GM23338 (cell line): ENCODE data around the gene CPNE2. TPM values are rescaled to one million over a fixed set of nuclear protein-coding genes. Genes with fewer than 3 reads are reported as not detected.

Experiments used
- ATAC-seq: fragments of 200-7000 bp; cut with Tn5 transposase; 3 replicates; pipeline ENCODE4 v1.9.1; 2020
- DNase-seq: peaks from one replicate; pipeline ENCODE4 v3.0.0-alpha.2; 2015; ENCODE audit warnings: low spot score
- H2AFZ ChIP-seq: fragments of 200-600 bp; sonication (generic); 2 replicates; pipeline ENCODE4 v1.8.0; 2016; ENCODE audit warnings: antibody characterized with exemption, mild to moderate bottlenecking, moderate library complexity
- H3F3A ChIP-seq: fragments of 200-600 bp; sonication (generic); replicated peaks from 2 replicates; pipeline ENCODE4 v1.8.0; 2017; ENCODE audit warnings: antibody characterized with exemption, mixed run types, low read depth
- H3K27ac ChIP-seq: fragments of 200-600 bp; sonication (generic); 2 replicates; pipeline ENCODE4 v1.6.1; 2016; ENCODE audit warnings: low read depth
- H3K27me3 ChIP-seq: fragments of 200-600 bp; sonication (generic); 2 replicates; pipeline ENCODE4 v1.8.0; 2016; ENCODE audit warnings: mild to moderate bottlenecking, mixed run types, moderate library complexity; ENCODE audit not compliant: insufficient read depth
- H3K36me3 ChIP-seq: fragments of 200-600 bp; sonication (generic); 2 replicates; pipeline ENCODE4 v1.8.0; 2016; ENCODE audit warnings: mild to moderate bottlenecking; ENCODE audit not compliant: insufficient read depth
- H3K4me1 ChIP-seq: fragments of 200-600 bp; sonication (generic); 2 replicates; pipeline ENCODE4 v1.8.0; 2016; ENCODE audit warnings: mild to moderate bottlenecking, moderate library complexity; ENCODE audit not compliant: insufficient read depth
- H3K4me2 ChIP-seq: fragments of 200-600 bp; sonication (generic); 2 replicates; pipeline ENCODE4 v1.7.1; 2017; ENCODE audit warnings: mixed run types
- H3K4me3 ChIP-seq: fragments of 200-600 bp; sonication (generic); 2 replicates; pipeline ENCODE4 v1.6.1; 2016; ENCODE audit warnings: mixed run types
- H3K79me2 ChIP-seq: fragments of 200-600 bp; sonication (generic); replicated peaks from 2 replicates; pipeline ENCODE4 v1.8.0; 2017; ENCODE audit warnings: mild to moderate bottlenecking; ENCODE audit not compliant: insufficient read depth
- H3K9me2 ChIP-seq: fragments of 200-600 bp; sonication (generic); 2 replicates; pipeline ENCODE4 v1.8.0; 2017; ENCODE audit not compliant: insufficient read depth
- H4K20me1 ChIP-seq: fragments of 200-600 bp; sonication (generic); replicated peaks from 2 replicates; pipeline ENCODE4 v1.8.0; 2017; ENCODE audit warnings: mild to moderate bottlenecking; ENCODE audit not compliant: insufficient read depth
- H3K27ac Mint-ChIP-seq: 2 replicates; pipeline ENCODE4 v1.8.0; 2020; ENCODE audit warnings: inconsistent platforms, mild to moderate bottlenecking, moderate library complexity, mixed read lengths
- H3K27me3 Mint-ChIP-seq: 3 replicates; pipeline ENCODE4 v1.8.0; 2022; ENCODE audit warnings: low read depth, mild to moderate bottlenecking, moderate library complexity, mixed read lengths, inconsistent platforms; ENCODE audit not compliant: insufficient read depth, poor library complexity
- H3K36me3 Mint-ChIP-seq: 3 replicates; pipeline ENCODE4 v1.8.0; 2021; ENCODE audit warnings: low read depth, mild to moderate bottlenecking, inconsistent platforms, moderate library complexity, mixed read lengths
- H3K4me1 Mint-ChIP-seq: 3 replicates; pipeline ENCODE4 v1.8.0; 2020; ENCODE audit warnings: mild to moderate bottlenecking, inconsistent platforms, mixed read lengths
- H3K4me3 Mint-ChIP-seq: 3 replicates; pipeline ENCODE4 v1.8.0; 2021; ENCODE audit warnings: moderate library complexity, mild to moderate bottlenecking, inconsistent platforms, mixed read lengths
- H3K9me3 Mint-ChIP-seq: 3 replicates; pipeline ENCODE4 v1.8.0; 2020; ENCODE audit warnings: moderate library complexity, mild to moderate bottlenecking, inconsistent platforms, mixed read lengths
- EZH2phosphoT487 ChIP-seq: fragments of 200-600 bp; sonication (generic); IDR thresholded peaks from one replicate; pipeline ENCODE4 v1.8.1; 2018; ENCODE audit warnings: antibody characterized with exemption; ENCODE audit not compliant: unreplicated experiment
- POLR2AphosphoS5 ChIP-seq: IDR thresholded peaks from 2 replicates; pipeline ENCODE4 v1.6.1; 2016; ENCODE audit warnings: antibody characterized with exemption, low read depth
- STAT1 ChIP-seq: IDR thresholded peaks from one replicate; pipeline ENCODE4 v1.6.1; 2016; ENCODE audit warnings: antibody characterized with exemption; ENCODE audit not compliant: unreplicated experiment
- ZNF114 ChIP-seq: fragments of 250-450 bp; sonication (Bioruptor Pico); IDR thresholded peaks from 2 replicates; pipeline ENCODE4 v1.5.0; 2020; ENCODE audit warnings: mild to moderate bottlenecking, moderate library complexity
- ZNF331 ChIP-seq: fragments of 250-450 bp; sonication (Bioruptor Pico); IDR thresholded peaks from 2 replicates; pipeline ENCODE4 v1.5.0; 2020; ENCODE audit warnings: low read depth, mild to moderate bottlenecking, moderate library complexity
- polyA plus RNA-seq: library from polyadenylated mRNA; unstranded; fragments of >200 nt; fragmentation: Nextera tagmentation; extraction: Ambion mirVana; gene quantifications from 2 replicates; pipeline ENCODE4 v1.2.1, GENCODE V29; 2016
- total RNA-seq: library from RNA; depleted of rRNA; stranded (reverse); fragments of >200 nt; shearing (Covaris generic); gene quantifications from 2 replicates; pipeline ENCODE4 v1.2.3, GENCODE V29; 2014
- TF ChIP-seq, protein P1 (sequence below): IDR thresholded peaks from 2 replicates; pipeline ENCODE4 v1.6.1; 2016; ENCODE audit warnings: antibody characterized with exemption
- TF ChIP-seq, protein P2 (sequence below), 2 experiments: fragments of 200-600 bp in 1 of 2; sonication (generic) in 1 of 2; conservative IDR thresholded peaks; 2 replicates each; pipeline versions ENCODE4 v1.5.1 to v1.6.1; 2016 to 2017; ENCODE audit warnings: antibody characterized with exemption in 2 of 2, low read depth in 2 of 2, mild to moderate bottlenecking in 2 of 2, moderate library complexity in 1 of 2
- TF ChIP-seq, protein P3 (sequence below): IDR thresholded peaks from one replicate; pipeline ENCODE4 v1.6.1; 2018; ENCODE audit warnings: antibody characterized with exemption; ENCODE audit not compliant: unreplicated experiment

CPNE2 gene
- total and polyA plus RNA-seq, 2 experiments from 2014 or later = 7.1 to 11.3 TPM

DNA sequence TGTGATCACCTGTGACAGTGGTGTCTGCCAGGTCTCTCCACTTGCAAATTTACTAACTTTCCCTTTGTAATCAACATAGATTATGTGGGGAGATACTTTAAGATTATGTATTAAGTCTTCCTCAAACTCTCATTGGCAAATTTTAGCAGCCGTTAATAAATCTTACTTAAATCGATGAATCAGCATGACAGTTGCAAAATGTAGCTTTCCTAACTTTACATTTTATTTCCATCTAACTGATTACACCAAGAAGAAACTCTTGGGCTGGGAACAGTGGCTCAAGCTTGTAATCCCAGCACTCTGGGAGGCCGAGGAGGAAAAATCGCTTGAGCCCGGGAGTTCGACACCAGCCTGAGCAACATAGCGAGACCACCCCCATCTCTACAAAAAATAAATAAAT, 23.3 kb upstream of the CPNE2 start (continued):
- TF ChIP-seq, protein P1, sequence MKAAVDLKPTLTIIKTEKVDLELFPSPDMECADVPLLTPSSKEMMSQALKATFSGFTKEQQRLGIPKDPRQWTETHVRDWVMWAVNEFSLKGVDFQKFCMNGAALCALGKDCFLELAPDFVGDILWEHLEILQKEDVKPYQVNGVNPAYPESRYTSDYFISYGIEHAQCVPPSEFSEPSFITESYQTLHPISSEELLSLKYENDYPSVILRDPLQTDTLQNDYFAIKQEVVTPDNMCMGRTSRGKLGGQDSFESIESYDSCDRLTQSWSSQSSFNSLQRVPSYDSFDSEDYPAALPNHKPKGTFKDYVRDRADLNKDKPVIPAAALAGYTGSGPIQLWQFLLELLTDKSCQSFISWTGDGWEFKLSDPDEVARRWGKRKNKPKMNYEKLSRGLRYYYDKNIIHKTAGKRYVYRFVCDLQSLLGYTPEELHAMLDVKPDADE = no peak
- TF ChIP-seq POLR2AphosphoS5 (no peak), EZH2phosphoT487 (no peak), ZNF114 (CRISPR knock-in tag) (no peak)
- TF ChIP-seq, protein P2, sequence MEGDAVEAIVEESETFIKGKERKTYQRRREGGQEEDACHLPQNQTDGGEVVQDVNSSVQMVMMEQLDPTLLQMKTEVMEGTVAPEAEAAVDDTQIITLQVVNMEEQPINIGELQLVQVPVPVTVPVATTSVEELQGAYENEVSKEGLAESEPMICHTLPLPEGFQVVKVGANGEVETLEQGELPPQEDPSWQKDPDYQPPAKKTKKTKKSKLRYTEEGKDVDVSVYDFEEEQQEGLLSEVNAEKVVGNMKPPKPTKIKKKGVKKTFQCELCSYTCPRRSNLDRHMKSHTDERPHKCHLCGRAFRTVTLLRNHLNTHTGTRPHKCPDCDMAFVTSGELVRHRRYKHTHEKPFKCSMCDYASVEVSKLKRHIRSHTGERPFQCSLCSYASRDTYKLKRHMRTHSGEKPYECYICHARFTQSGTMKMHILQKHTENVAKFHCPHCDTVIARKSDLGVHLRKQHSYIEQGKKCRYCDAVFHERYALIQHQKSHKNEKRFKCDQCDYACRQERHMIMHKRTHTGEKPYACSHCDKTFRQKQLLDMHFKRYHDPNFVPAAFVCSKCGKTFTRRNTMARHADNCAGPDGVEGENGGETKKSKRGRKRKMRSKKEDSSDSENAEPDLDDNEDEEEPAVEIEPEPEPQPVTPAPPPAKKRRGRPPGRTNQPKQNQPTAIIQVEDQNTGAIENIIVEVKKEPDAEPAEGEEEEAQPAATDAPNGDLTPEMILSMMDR (conservative IDR thresholded peaks at IDR 0.05; ENCODE audit: low read depth in 2 of 2) = no peak

DNA sequence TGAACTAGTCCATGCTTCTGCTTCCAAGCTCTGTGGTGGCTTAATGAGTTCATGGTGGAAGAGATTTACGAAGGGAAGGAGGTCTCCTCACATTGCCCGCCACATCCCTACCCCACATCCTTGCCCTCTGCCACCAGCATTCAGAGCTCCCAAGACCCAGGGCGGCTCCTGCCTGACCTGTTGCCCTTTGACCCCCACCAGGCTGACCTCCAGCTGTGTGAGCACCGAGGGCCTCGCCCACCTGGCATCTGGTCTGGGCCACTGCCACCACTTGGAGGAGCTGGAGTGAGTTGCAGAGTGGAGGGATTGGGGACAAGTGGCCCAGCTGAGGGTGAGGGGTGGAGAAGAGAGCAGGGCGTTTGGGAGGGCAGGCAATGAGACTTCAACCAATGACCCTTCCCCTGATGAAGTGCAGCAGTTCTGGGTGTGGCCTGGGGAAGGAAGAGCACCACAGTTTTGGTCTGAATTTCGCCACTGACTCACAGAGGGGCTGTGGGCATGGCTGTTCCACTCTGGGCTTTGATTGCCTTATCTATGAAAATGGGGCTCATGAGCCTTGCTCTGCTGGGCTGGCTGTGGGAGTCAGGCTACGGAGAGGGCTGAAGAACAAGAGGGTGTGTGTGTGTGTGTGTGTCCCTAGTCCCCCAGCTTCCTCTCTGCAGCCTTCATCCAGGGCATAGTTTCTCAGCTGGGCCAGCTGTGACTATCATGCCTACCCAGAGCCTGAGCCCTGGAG, 22.6 kb upstream of the CPNE2 start:
- ATAC-seq (no peak), DNase-seq (no peak)
- H3K4me2 ChIP-seq = no peak overlapping the region
- H3K27me3 ChIP-seq = no peaks in the 10 kb centered on the region
- no peak overlapping the region for H3K4me3 Mint-ChIP-seq
- no peaks in the 10 kb centered on the region for H3K36me3 Mint-ChIP-seq
- no peak overlapping the region for H3K4me3 ChIP-seq
- H3K4me1 ChIP-seq = no peaks in the 10 kb centered on the region
- TF ChIP-seq, protein P3, sequence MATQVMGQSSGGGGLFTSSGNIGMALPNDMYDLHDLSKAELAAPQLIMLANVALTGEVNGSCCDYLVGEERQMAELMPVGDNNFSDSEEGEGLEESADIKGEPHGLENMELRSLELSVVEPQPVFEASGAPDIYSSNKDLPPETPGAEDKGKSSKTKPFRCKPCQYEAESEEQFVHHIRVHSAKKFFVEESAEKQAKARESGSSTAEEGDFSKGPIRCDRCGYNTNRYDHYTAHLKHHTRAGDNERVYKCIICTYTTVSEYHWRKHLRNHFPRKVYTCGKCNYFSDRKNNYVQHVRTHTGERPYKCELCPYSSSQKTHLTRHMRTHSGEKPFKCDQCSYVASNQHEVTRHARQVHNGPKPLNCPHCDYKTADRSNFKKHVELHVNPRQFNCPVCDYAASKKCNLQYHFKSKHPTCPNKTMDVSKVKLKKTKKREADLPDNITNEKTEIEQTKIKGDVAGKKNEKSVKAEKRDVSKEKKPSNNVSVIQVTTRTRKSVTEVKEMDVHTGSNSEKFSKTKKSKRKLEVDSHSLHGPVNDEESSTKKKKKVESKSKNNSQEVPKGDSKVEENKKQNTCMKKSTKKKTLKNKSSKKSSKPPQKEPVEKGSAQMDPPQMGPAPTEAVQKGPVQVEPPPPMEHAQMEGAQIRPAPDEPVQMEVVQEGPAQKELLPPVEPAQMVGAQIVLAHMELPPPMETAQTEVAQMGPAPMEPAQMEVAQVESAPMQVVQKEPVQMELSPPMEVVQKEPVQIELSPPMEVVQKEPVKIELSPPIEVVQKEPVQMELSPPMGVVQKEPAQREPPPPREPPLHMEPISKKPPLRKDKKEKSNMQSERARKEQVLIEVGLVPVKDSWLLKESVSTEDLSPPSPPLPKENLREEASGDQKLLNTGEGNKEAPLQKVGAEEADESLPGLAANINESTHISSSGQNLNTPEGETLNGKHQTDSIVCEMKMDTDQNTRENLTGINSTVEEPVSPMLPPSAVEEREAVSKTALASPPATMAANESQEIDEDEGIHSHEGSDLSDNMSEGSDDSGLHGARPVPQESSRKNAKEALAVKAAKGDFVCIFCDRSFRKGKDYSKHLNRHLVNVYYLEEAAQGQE = no peak
- TF ChIP-seq POLR2AphosphoS5 (no peak), ZNF331 (CRISPR knock-in tag) (no peak), STAT1 (no peak), ZNF114 (CRISPR knock-in tag) (no peak)
- TF ChIP-seq, protein P2 (conservative IDR thresholded peaks at IDR 0.05; ENCODE audit: low read depth in 2 of 2) = no peak
- H2AFZ ChIP-seq = 0 out of 2 replicates have a peak overlapping the region, but pooled peaks have one; percentile 18
- H3K36me3 ChIP-seq = no peaks in the 10 kb centered on the region
- no peaks in the 10 kb centered on the region for H3F3A ChIP-seq
- H4K20me1 ChIP-seq = no peaks in the 10 kb centered on the region
- no peaks in the 10 kb centered on the region for H3K9me2 ChIP-seq
- H3K27ac Mint-ChIP-seq = no peak overlapping the region
- H3K9me3 Mint-ChIP-seq = no peaks in the 10 kb centered on the region
- H3K27ac ChIP-seq = no peak overlapping the region
- peaks cover 5% of the 10 kb centered on the region for H3K27me3 Mint-ChIP-seq
- H3K4me1 Mint-ChIP-seq = no peaks in the 10 kb centered on the region; the same call in 2 of the 3 replicates
- H3K79me2 ChIP-seq = no peaks in the 10 kb centered on the region
